PC-3 (cell line): Measurements from ENCODE around the gene BCHE.

Source experiments
- CTCF ChIP-seq: fragments of 300-600 bp; sonication (generic); conservative IDR thresholded peaks from 2 replicates; pipeline ENCODE4 v1.5.1; 2017; ENCODE audit warnings: antibody characterized with exemption, low read depth, mild to moderate bottlenecking, low read length
- EZH2phosphoT487 ChIP-seq: fragments of 300-600 bp; sonication (generic); IDR thresholded peaks from 2 replicates; pipeline ENCODE4 v1.6.1; 2018; ENCODE audit warnings: mild to moderate bottlenecking, antibody characterized with exemption, low read length, borderline replicate concordance

GRCh38 chr3:165874663-165875489 is 37.7 kb upstream of the BCHE start:
- TF ChIP-seq CTCF, result no peak
- TF ChIP-seq EZH2phosphoT487, result no peak
